GM18505 (cell line): ENCODE measurements around the gene USP15.
A peak's percentile ranks its signal among the peaks of the same experiment; 100 is the strongest.

Source experiments
- ATAC-seq: cut with Tn5 transposase; IDR thresholded peaks from one replicate; pipeline ENCODE4 v1.9.1; 2021; ENCODE audit not compliant: unreplicated experiment
- POLR2A ChIP-seq: IDR thresholded peaks from 4 replicates; pipeline ENCODE4 v1.6.1; 2011; ENCODE audit warnings: borderline replicate concordance; ENCODE audit not compliant: insufficient read depth, insufficient read length; ENCODE audit errors: extremely low read depth

Gene USP15

DNA sequence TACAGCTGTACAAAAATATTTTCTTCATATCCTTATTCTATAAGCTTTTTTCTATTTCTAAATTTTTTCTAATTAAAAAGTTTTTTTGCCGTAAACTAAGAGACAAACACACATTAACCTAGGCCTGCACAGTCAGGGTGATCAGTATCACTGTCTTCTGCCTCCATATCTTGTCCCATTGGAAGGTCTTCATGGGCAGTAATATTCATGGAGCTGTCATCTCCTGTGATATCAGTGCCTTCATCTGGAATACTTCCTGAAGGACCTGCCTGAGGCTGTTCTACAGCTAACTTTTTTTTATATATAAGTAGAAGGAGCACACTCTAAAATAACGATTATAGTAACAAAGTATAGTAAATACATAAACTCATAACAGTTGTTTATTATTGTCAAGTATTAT lies 17.8 kb downstream of the USP15 start:
- no peak for TF ChIP-seq POLR2A
- ATAC-seq, result no peak

GRCh38 chr12:62279058-62279457 lies 18.9 kb downstream of the USP15 start:
- no peak for TF ChIP-seq POLR2A
- ATAC-seq, result no peak

- no peak for ATAC-seq
- no peak for TF ChIP-seq POLR2A
Measured at GRCh38 chr12:62279961-62280360, 19.8 kb downstream of the USP15 start.

- TF ChIP-seq POLR2A, result no peak
- no peak for ATAC-seq
Measured at GRCh38 chr12:62282057-62282774, 22.0 kb downstream of the USP15 start.

DNA sequence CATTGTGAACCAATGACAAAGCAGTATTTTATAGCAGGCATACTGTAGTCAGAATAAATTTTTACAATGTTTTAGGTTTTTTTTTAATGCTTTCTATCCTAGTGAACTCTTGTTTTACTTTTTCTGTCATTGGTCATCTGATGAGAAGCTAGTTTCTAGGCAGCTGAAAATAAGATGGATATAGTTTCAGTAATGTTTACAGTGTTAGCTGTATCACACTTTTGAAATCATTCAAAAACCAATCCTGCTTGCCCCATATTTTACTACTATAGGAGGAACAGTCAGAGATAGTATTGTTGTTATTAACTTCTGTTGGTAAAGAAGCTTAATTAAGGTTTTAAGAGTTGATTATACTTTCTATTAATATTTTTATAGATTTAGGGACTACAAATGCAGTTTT lies 24.5 kb downstream of the USP15 start:
- no peak for ATAC-seq
- no peak for TF ChIP-seq POLR2A

DNA sequence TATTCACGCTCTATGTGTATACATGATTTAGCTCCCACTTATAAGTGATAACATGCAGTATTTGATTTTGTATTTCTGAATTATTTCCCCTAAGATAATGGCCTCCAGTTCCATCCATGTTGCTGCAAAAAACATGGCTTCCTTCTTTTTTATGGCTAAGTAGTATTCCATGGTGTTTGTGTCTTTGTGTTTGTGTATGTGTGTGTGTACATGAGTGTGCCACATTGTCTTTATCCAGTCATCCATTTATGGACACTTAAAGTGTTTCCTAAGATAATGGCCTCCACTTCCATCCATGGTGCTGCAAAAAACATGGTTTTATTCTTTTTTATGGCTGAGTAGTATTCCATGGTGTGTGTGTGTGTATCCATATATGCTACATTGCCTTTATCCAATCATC lies 25.1 kb downstream of the USP15 start:
- no peak for TF ChIP-seq POLR2A
- no peak for ATAC-seq

- TF ChIP-seq POLR2A, result no peak
- ATAC-seq, result no peak
Measured at GRCh38 chr12:62288328-62288727, 28.1 kb downstream of the USP15 start.

DNA sequence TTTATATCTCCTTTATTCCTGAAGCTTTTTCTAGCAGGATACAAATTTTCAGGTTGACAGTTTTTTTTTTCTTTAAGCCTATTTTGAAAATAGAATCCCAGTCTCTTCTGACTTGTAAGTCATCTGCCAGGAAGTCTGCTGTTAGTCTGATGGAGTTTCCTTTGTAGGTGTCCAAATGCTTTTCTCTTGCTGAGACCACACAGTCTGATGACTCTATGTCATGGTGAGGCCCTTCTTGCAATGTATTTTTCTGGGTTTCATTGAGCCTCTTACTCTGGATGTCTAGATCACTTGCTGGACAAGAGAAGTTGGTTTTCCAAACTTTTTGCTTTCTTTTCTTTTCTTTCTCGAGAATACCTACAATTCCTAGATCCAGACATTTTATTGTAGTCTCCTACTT lies 30.6 kb downstream of the USP15 start:
- no peak for ATAC-seq
- no peak for TF ChIP-seq POLR2A

DNA sequence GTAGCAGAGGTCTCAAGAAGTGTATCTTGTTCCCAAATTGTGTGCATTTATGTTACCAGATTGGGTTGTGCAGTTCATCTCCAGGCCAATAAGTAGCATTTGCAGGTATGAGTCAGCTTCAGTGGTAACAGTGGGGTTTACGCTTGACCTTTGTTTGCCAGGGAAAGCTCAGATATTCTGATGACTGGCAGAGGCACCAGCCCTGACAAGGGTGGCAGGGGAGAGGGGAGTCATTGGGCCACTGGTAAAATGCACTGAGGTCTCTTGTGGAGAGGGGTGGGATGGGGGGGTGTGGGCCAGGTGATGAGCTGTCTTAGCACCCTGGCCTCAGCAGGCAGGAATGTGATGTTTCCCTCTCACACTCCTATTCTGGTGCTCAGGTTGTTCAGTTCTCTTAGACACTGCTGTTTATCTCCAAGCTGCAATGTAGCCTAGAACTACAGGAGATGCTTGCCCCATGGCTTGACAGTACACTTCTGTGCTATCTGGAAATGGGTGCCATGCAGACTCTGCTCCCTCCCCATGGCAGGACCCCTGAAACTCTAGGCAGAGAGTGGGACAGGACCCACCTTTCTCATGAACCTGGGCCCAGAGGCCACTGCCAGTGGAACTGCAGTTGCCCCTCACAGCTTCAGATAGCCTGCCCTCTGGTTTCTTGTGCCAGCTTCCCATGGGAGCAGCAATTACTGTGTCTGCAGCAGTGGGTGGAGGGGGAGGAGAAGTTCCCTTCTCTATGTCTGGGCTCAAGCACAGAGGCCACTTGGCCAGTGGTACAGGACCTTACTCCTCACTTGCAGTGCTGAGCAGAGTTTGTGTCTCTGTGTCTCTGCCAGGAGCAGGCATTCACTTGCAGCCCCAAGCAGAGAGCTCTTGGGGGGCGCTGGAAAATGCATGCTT lies 31.9 kb downstream of the USP15 start:
- peak; percentile 45 for ATAC-seq
- TF ChIP-seq POLR2A, result no peak

DNA sequence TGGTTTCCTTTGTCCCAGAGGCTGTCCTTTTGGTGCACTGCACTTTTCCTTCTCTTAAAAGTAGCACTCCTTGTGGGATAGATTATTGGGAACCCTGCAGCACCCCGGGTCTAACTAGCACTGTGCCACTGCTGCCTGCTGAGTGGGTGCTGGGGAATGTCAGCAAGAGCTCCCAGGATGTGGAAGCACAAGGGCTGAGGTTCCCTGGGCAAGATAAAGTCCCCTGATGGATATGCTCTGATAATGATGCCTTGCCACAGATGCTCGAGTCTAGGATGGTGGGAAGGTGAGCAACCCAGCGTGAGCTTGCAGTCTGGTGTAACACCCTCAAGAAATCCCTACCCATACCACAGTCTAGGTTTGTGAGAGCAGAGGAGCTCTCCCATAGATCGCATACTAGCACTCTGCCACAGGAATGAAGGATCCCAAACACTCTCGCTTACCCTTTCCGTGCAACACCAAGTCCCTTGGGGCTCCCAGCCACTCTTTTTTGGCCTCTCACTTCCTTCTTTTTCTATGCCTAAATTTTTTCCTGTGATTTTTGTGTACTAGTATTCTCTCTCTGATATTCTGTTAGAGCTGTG lies 32.6 kb downstream of the USP15 start:
- no peak for ATAC-seq
- TF ChIP-seq POLR2A, result no peak

- no peak for TF ChIP-seq POLR2A
- ATAC-seq, result no peak
Measured at GRCh38 chr12:62294378-62294777, 34.2 kb downstream of the USP15 start.

GRCh38 chr12:62296001-62296400 lies 35.8 kb downstream of the USP15 start:
- TF ChIP-seq POLR2A, result no peak
- no peak for ATAC-seq

- no peak for ATAC-seq
- no peak for TF ChIP-seq POLR2A
Measured at GRCh38 chr12:62297321-62297720, 37.1 kb downstream of the USP15 start.

DNA sequence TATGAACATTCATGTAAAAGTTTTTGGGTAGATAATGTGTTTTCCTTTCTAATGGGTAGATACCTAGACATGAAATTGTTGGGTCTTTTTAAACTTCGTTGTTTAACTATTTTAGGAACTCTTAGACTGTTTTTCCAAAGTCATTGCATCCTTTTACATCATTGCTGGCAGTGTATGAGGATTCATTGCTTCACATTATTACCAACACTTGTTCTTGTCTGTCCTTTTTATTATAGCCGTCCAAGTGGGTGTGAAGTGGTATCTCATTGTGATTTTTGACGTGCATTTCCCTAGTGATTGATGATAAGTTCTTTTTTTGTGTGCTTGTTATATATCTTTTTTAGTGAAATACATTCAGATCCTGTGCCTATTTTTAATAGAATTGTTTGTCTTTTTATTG lies 39.4 kb downstream of the USP15 start:
- no peak for TF ChIP-seq POLR2A
- ATAC-seq, result no peak
